KBM-7 (cell line): ENCODE data around the gene UTP18.
"Not testable (repeated sequence)": the region's sequence is repeated elsewhere in the genome, so short reads cannot be mapped to it uniquely, and the experiment has no call there.

ENCODE experiments used
- DNase-seq: peaks from one replicate; pipeline ENCODE4 v3.0.0-alpha.2; 2015
- in situ Hi-C: fragments of 300-500 bp; cut with MboI; formaldehyde crosslinking; loops from 2 replicates; pipeline ENCODE4 v1.14.3; 2020; ENCODE audit warnings: low sequenced_read_pairs, low pct_unique_long_range_greater_than_20kb, mixed read lengths

UTP18 gene

GRCh38 chr17:51257150-51258081 lies 2.9 kb upstream of the UTP18 start:
- DNase-seq = no peak
- in situ Hi-C loops = no loop called here

GRCh38 chr17:51258756-51259563 lies 1.4 kb upstream of the UTP18 start:
- DNase-seq = peak; percentile 47
- in situ Hi-C loops = no loop called here

DNA sequence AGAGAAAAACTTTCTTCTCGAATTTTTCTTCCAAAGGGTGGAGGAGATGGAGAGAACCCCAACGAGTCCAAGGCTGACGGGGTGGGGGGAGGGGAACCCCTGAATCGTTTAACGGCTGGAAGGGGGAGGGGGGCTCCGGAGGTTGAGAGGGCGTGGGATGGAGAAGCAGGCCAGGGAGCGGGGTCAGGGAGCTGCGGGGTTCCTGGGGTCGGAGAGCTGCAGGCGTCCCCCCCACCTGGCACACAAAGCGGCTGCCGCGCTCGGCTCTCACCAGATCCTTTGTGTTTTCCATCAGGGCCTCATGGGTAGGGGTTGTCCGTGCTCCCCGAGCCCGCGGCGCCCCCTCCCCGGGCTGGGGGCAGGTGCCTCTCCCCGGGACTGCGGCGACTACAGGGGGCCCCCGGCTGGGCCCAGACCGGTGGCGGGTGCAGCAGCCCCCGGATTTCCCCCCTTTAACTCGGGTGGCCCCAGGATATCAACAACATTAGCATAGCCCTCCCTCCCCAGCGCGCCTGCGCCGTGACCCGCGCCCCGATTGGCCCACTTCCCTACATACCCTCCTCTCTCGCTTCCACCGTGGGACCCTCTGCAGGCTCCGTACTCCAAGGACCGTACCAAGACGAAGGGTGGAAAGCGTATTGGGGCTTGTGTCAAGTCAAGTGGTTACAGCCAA lies 646 bp upstream of the UTP18 start, which contains the start of gene MBTD1:
TSS of gene MBTD1 (minus strand) at position 486 of the 673 bp plus-strand sequence. CDS start 34,888 bp downstream, outside the sequence.
- peak; percentile 97 for DNase-seq
- in situ Hi-C loops = no loop called here

GRCh38 chr17:51261024-51261963 lies 948 bp downstream of the UTP18 start:
- in situ Hi-C loops = no loop called here
- peak; percentile 62 for DNase-seq

DNA sequence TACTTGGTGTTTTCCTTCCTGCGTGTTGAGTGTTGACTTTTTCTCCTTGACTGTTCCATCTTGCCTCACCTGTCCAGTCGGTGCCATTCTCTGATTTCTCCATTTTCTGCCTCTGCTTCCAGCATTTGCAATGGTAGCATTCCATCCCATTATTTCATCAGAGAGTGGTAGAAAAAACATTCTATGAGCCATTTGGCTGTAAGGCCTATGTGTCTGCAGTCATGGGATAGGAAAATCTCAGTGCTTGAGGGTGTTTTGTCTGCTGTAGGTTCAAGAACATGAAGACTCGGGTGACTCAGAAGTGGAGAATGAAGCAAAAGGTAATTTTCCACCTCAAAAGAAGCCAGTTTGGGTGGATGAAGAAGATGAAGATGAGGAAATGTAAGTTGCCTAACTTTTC lies 2.7 kb downstream of the UTP18 start:
- in situ Hi-C loops = no loop called here
- DNase-seq = no peak

- in situ Hi-C loops = not testable (repeated sequence)
- peak; percentile 39 for DNase-seq
Measured at GRCh38 chr17:51264466-51264865, 4.1 kb downstream of the UTP18 start.

GRCh38 chr17:51269991-51270390 lies 9.6 kb downstream of the UTP18 start:
- in situ Hi-C loops = no loop called here
- no peak for DNase-seq

DNA sequence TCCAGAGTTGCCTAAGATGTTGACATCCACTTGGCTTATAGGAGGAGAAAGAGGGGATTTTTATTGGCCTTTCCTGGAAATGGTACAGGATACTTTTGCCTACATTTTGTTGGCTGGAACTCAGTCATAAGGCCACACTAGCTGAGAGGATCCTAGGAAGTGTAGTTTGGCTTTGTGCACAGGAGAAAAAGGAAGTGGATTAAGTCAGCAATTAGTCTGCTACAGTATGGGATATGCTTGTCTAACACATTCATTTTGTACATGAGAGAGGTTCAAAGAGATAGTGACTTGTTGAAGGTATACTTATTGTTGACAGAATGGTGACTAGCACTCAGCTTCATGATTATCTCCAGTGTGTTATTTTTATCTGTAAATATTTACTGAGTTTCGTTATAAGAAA lies 10.3 kb downstream of the UTP18 start:
- DNase-seq = peak; percentile 19
- in situ Hi-C loops = no loop called here

DNA sequence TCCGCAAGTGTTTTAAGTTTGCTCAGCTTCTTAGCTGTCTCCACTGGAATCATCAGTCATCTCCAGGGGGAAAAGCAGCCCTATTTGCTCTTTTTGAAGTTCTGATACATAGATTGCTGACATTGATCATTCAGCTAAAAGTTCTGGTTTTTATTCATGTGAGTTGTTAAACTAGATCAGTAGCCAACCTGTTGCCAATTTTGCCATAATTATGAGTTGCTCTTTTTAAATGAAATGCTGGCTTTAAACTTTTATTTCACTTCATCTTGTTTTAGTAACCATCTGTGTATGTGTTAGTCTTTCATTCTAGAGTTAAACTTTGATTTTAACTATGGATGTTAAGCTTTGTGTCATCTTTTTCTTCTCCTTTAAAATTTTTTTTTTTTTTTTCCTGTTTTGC lies 12.5 kb downstream of the UTP18 start:
- no peak for DNase-seq
- in situ Hi-C loops = no loop called here

GRCh38 chr17:51275381-51275780 lies 15.0 kb downstream of the UTP18 start:
- DNase-seq = no peak
- in situ Hi-C loops = no loop called here

DNA sequence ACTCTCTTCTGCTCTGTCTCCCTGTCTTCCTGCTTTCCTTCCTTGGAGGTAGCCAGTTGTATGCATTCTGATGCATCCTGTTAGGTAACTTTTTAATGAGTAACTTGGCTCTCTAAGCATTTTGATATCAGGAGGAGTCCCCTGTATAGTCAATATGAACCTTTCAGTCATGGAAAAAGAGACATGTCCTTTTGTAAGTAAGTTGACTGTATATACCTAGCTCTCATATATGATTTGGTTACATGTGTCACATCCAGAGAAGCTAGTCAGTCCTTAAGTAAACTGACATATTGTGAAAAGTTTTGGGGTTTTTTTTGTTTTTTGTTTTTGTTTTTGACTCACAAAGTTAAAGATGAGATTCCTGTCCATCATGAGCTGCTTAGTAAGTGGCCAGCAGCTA lies 18.8 kb downstream of the UTP18 start:
- no peak for DNase-seq
- in situ Hi-C loops = no loop called here

DNA sequence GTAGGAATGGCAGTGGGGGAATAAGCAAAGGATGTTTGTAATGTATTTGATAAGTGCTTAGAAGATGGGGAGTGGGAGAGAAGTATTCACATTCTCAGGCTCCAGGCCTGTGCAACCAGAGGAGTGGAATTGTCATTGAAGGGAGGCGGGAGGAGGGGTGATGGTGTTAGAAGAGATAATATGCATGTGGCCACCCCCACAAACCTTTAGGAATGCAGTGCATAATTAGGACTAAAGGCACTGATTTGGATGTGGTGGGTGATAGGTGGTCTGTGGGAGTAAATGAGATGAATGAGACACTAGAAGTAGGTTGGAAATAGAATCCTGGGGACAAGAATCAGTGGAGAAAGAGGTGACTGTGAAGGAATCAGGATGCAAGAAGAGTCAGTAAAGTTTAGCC lies 27.1 kb downstream of the UTP18 start:
- DNase-seq = no peak
- in situ Hi-C loops = no loop called here

DNA sequence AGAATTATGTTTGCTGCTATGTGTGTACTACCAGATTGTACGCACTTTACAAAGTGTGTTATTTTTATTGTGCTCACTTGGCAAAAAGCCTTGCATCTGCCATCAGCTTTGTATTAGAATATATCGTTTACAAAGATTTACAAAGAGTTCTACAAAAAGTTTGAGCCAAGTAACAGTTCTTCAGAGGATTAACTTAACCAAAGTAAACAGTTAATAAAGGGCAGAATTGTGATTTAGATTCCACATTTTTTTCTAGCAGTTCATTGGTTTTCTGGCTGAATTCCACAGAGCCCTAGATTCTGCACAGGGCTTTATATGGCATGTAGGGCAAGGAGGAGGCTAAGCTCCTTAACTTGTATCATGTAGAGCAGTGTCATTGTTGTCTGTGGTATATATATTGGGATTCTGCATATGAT lies 29.4 kb downstream of the UTP18 start:
- no peak for DNase-seq
- in situ Hi-C loops = no loop called here

DNA sequence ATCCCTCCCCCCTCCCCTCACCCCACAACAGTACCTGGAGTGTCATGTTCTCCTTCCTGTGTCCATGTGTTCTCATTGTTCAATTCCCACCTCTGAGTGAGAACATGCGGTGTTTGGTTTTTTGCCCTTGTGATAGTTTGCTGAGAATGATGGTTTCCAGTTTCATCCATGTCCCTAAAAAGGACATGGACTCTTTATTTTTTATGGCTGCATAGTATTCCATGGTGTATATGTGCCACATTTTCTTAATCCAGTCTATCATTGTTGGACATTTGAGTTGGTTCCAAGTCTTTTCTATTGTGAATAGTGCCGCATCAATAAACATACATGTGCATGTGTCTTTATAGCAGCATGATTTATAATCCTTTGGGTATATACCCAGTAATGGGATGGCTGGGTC lies 34.0 kb downstream of the UTP18 start:
- in situ Hi-C loops, DNase-seq: not testable (repeated sequence)

GRCh38 chr17:51298508-51299371 lies 38.4 kb downstream of the UTP18 start:
- in situ Hi-C loops = no loop called here
- peak; percentile 45 for DNase-seq

DNA sequence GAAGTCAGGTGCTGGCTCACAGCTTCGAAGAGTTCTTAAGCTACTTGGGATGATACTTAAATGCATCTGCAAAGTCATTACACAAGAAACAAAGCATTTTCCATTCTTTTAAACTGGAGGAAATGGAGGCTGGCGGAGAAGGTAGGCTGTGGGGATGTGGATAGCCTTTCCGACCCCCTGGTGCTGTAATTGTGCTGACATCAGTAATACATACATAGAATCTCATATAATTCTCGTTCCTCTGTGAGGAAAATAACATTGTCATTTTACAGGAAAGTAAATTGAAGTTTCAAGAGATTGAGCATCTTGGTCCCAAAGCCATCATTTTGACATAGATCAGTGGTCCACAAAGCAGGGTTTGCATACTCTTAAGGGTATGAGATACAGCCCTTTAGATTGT lies 39.5 kb downstream of the UTP18 start:
- no peak for DNase-seq
- in situ Hi-C loops = no loop called here

GRCh38 chr17:51305182-51305581 lies 44.8 kb downstream of the UTP18 start:
- in situ Hi-C loops = no loop called here
- DNase-seq = no peak

- in situ Hi-C loops, DNase-seq: not testable (repeated sequence)
Measured at GRCh38 chr17:51312003-51312402, 51.7 kb downstream of the UTP18 start.
